GM12874 (cell line): ENCODE measurements around the gene SIGLEC5.

Source experiments
- CTCF ChIP-seq: IDR thresholded peaks from 2 replicates; pipeline ENCODE4 v1.5.1; 2011; ENCODE audit warnings: low read depth, mild to moderate bottlenecking, control low read depth, low read length, moderate library complexity; ENCODE audit not compliant: insufficient read depth

The SIGLEC5 gene

GRCh38 chr19:51644636-51645271, 14.6 kb upstream of the SIGLEC5 start:
- TF ChIP-seq CTCF = no peak

- no peak for TF ChIP-seq CTCF
Observed at GRCh38 chr19:51641648-51642047, 11.4 kb upstream of the SIGLEC5 start.

- no peak for TF ChIP-seq CTCF
Observed at GRCh38 chr19:51640386-51640785, 10.2 kb upstream of the SIGLEC5 start.

GRCh38 chr19:51639916-51640315, 9.7 kb upstream of the SIGLEC5 start:
- no peak for TF ChIP-seq CTCF

GRCh38 chr19:51637362-51637978, 7.3 kb upstream of the SIGLEC5 start:
- TF ChIP-seq CTCF = peak; percentile 46; the same call in 1 of the 2 replicates

- TF ChIP-seq CTCF = no peak
Observed at GRCh38 chr19:51632126-51632525, 1.9 kb upstream of the SIGLEC5 start.

GRCh38 chr19:51628153-51628939, 1.9 kb downstream of the SIGLEC5 start:
- TF ChIP-seq CTCF = no peak
